ENCODE data around the gene PARM1. TPM values are rescaled to one million over a fixed set of nuclear protein-coding genes. Genes with fewer than 3 reads are reported as not detected.

PARM1 gene
- polyA plus RNA-seq, 3 donors, result 0.06 to 0.54 (median 0.27) TPM

GRCh38 chr4:75035321-75035720 lies 102.4 kb downstream of the PARM1 start:
- Mint-ChIP-seq H3K36me3 (no peaks in the 10 kb centered on the region), H3K27me3 (ENCODE audit: low read depth in 3 of 3) (no peaks in the 10 kb centered on the region), H3K27ac (peak overlapping the region in 6 of 7 donors; percentile 7 to 87 (median 52)), H3K4me3 (no peak overlapping the region), H3K9me3 (peaks cover 0 to 13% (median 6%) of the 10 kb centered on the region in 7 donors), H3K4me1 (peaks cover 39% of the 10 kb centered on the region)
- Histone ChIP-seq H2AFZ (ENCODE audit: insufficient read depth, low read depth, low read length, poor library complexity, severe bottlenecking) (no peak overlapping the region), H3K4me3 (replicated peaks in 1 of 3; ENCODE audit: low read depth in 2 of 3, low read length in 3 of 3) (no peak overlapping the region), H4K20me1 (ENCODE audit: insufficient read depth, low read length) (no peaks in the 10 kb centered on the region), H3K36me3 (replicated peaks in 1 of 2; ENCODE audit: control insufficient read depth in 1 of 2, insufficient read depth in 2 of 2, low read length in 2 of 2) (no peaks in the 10 kb centered on the region), H3K79me2 (ENCODE audit: insufficient read depth, low read length) (no peaks in the 10 kb centered on the region), H3K27ac (ENCODE audit: low read depth in 1 of 2, low read length in 2 of 2) (peak overlapping the region; percentile 24 to 43), H3K4me2 (replicated peaks; ENCODE audit: extremely low read depth, low read length, poor library complexity, severe bottlenecking) (no peak overlapping the region), H3K9me3 (replicated peaks in 1 of 2; ENCODE audit: control insufficient read depth in 1 of 2, insufficient read depth in 1 of 2, low read length in 2 of 2) (no peaks in the 10 kb centered on the region), H3K4me1 (ENCODE audit: control insufficient read depth in 1 of 2, insufficient read depth in 2 of 2, low read length in 2 of 2) (peaks cover 38 to 39% of the 10 kb centered on the region in 2 donors), H3K27me3 (ENCODE audit: control insufficient read depth in 2 of 2, insufficient read depth in 2 of 2, low read length in 2 of 2) (no peaks in the 10 kb centered on the region), H3K9ac (ENCODE audit: insufficient read depth, low read length, poor library complexity, severe bottlenecking) (no peak overlapping the region)
- no peak for DNase-seq
- no peak for TF ChIP-seq CTCF (IDR thresholded peaks at IDR 0.05)
- intact Hi-C loops (cut with micrococcal nuclease), result no loop called here
- 96% methylated on average over 4 of the region's 5 CpGs for WGBS (ENCODE audit: insufficient coverage)

GRCh38 chr4:75036046-75036830 lies 103.3 kb downstream of the PARM1 start:
- WGBS (ENCODE audit: insufficient coverage), result no CpG with 5 or more reads among the region's 3 CpGs
- Histone ChIP-seq H3K27me3 (ENCODE audit: control insufficient read depth in 2 of 2, insufficient read depth in 2 of 2, low read length in 2 of 2) (no peaks in the 10 kb centered on the region), H3K9ac (ENCODE audit: insufficient read depth, low read length, poor library complexity, severe bottlenecking) (no peak overlapping the region), H3K79me2 (ENCODE audit: insufficient read depth, low read length) (no peaks in the 10 kb centered on the region), H3K36me3 (replicated peaks in 1 of 2; ENCODE audit: control insufficient read depth in 1 of 2, insufficient read depth in 2 of 2, low read length in 2 of 2) (no peaks in the 10 kb centered on the region), H4K20me1 (ENCODE audit: insufficient read depth, low read length) (no peaks in the 10 kb centered on the region), H2AFZ (ENCODE audit: insufficient read depth, low read depth, low read length, poor library complexity, severe bottlenecking) (no peak overlapping the region), H3K4me1 (ENCODE audit: control insufficient read depth in 1 of 2, insufficient read depth in 2 of 2, low read length in 2 of 2) (peaks cover 29 to 37% of the 10 kb centered on the region in 2 donors), H3K4me2 (replicated peaks; ENCODE audit: extremely low read depth, low read length, poor library complexity, severe bottlenecking) (no peak overlapping the region), H3K4me3 (replicated peaks in 1 of 3; ENCODE audit: low read depth in 2 of 3, low read length in 3 of 3) (no peak overlapping the region), H3K27ac (ENCODE audit: low read depth in 1 of 2, low read length in 2 of 2) (no peak overlapping the region), H3K9me3 (replicated peaks in 1 of 2; ENCODE audit: control insufficient read depth in 1 of 2, insufficient read depth in 1 of 2, low read length in 2 of 2) (no peaks in the 10 kb centered on the region)
- Mint-ChIP-seq H3K4me3 (peak overlapping the region in 1 of 2 donors; percentile 2), H3K27me3 (ENCODE audit: low read depth in 3 of 3) (peaks cover 0 to 1% (median 0%) of the 10 kb centered on the region in 3 donors), H3K4me1 (peaks cover 37% of the 10 kb centered on the region), H3K27ac (peak overlapping the region in 5 of 7 donors; percentile 31 to 75 (median 36)), H3K36me3 (no peaks in the 10 kb centered on the region), H3K9me3 (peaks cover 2 to 13% (median 6%) of the 10 kb centered on the region in 7 donors)
- peak; percentile 40 to 56 (median 41) for DNase-seq
- intact Hi-C loops (cut with micrococcal nuclease), result no loop called here
- TF ChIP-seq CTCF (IDR thresholded peaks at IDR 0.05), result no peak
